Thyroid gland (tissue), 4 donors: ENCODE measurements around the gene CDC42BPA.

ENCODE experiments used
- POLR2A ChIP-seq, 2 donors: fragments of 450-650 bp; IDR thresholded peaks; one replicate each; pipeline ENCODE4 v1.6.1; 2017; ENCODE audit warnings: antibody characterized with exemption in 2 of 2, mild to moderate bottlenecking in 2 of 2, moderate library complexity in 1 of 2
- TF ChIP-seq, protein P1 (sequence below), 6 experiments: fragments of 200-600 bp in 3 of 6; fragments of 450-650 bp in 3 of 6; sonication (generic) in 3 of 6; IDR thresholded peaks; one replicate each; pipeline ENCODE4 v1.5.1; 2016 to 2019; ENCODE audit warnings: antibody characterized with exemption in 6 of 6, mild to moderate bottlenecking in 2 of 6, inconsistent platforms in 1 of 6, moderate library complexity in 1 of 6

DNA sequence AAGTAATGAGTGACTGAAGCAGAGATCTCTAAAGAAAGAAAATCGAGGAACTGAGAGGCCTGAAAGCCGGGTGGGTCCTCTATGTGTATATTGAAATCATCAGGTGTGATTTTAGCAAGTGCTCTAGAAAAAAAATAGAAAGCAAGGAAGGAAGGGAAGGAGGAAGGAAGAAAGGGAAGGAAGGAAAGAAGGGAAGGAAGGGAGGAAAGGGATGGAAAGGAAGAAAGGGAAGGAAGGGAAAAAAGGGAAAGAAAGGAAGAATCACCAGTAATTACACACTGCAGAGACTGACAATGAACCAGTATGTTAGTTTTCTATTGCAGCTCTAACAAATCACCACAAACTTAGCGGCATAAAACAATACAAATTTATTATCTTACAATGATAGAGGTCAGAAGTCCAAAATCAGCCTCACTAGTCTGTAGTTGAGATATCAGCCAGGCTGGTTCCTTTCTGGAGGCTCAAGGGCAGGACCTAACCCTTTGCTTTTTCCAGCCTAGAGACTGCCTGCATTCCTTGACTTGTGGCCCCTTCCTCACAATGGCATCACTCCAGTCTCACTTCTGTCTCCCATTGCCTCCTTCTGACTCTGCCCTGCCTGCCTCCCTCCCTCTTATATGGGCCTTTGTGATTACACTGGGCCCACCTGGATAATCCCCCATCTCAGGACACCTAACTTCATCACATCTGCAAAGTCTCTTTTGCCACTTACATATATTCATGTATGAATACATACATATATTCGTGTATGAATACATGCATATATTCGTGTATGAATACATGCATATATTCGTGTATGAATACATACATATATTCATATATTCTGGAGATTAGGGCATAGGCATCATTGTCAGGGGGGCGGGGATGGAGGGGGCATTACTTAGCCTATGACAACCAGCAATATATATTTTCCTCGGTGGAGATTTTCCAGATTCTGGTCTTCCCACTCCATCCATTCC is 47.5 kb upstream of the CDC42BPA start:
- no peak for TF ChIP-seq POLR2A (IDR thresholded peaks at IDR 0.05)
- TF ChIP-seq, protein P1, sequence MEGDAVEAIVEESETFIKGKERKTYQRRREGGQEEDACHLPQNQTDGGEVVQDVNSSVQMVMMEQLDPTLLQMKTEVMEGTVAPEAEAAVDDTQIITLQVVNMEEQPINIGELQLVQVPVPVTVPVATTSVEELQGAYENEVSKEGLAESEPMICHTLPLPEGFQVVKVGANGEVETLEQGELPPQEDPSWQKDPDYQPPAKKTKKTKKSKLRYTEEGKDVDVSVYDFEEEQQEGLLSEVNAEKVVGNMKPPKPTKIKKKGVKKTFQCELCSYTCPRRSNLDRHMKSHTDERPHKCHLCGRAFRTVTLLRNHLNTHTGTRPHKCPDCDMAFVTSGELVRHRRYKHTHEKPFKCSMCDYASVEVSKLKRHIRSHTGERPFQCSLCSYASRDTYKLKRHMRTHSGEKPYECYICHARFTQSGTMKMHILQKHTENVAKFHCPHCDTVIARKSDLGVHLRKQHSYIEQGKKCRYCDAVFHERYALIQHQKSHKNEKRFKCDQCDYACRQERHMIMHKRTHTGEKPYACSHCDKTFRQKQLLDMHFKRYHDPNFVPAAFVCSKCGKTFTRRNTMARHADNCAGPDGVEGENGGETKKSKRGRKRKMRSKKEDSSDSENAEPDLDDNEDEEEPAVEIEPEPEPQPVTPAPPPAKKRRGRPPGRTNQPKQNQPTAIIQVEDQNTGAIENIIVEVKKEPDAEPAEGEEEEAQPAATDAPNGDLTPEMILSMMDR (IDR thresholded peaks at IDR 0.05) = no peak
